ENCODE data around the gene SH3RF2.
"Not testable (repeated sequence)": the region's sequence is repeated elsewhere in the genome, so short reads cannot be mapped to it uniquely, and the experiment has no call there.

SH3RF2 gene

DNA sequence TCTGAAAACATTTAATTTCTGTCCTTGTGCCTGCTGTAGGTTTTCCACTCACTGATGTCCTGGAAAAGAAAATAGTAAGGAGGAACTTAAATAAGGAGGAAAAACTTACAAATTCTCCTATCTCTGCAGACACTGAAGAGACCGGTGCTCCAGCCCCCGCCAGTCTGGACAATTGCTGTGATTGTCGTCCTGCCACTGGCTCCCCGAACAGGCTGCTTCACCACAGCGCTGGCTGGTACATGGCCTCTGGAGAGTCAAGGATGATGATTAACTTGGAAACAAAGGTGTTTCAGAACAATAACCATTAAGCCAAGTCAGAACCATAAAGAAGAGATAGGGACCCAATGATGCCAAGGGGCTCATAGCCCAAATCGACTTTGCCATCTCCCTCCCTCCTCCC is 161.7 kb downstream of the SH3RF2 start:
- no peak for DNase-seq

DNA sequence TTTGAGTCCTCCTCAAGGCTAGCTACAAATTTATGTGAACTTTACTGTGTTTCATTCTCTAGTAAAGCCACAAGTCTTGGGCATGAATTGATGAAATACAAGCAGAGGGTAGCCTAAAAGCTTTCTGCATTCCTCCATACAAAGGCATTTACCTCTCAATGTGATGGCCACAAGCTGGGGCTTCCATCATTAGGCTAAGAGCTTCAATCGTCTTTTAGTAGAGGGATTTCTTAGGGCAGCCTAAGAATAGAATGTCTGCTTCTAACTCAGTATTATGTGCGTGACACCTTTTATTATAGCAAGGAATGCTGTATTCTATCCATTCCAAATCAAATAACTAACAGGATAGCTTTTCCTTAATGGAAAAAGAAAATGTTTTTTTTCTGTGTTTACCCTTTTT is 165.3 kb downstream of the SH3RF2 start:
- DNase-seq, result no peak

DNA sequence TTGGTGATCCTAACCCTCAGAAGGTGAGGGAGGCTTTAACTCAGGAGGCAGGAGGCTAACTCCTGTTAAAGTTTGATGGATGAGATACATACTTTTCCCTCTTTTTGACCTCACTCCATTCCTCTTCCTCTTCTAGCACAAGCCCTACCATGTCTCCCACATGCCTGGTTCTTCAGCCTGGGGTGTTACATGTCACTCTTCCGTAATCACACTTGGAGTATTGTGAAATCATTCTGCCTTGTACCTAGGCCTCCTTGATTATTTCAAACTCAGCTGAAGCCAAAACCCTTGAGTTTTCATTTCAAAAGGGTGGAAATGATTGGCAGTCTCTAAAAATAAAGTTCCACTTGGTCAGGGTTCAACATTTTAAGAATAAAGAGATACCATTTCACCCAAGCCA is 167.2 kb downstream of the SH3RF2 start:
- DNase-seq, result no peak

DNA sequence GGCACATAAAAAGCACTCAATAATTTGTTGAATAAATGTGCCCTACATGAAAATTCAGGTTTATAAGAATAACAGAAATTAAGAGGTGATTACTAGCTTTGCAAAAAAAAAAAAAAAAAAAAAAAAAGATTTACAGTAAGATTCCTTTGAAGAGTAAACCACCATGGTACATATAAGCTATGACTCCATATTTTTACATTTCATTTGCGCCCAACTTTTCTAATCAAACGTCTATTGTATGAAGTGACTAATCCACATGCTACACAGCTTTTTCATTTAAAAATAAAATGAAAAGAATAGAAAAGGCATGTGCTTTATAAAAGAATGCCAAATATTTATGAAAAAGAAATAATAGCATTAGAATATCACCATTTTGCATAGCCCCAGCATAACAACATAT is 169.1 kb downstream of the SH3RF2 start, which contains the start of gene PLAC8L1:
PLAC8L1 (minus strand) TSS at position 101 of the 400 bp plus-strand sequence. CDS start 1,266 bp downstream, outside the sequence.
- DNase-seq, result no peak

DNA sequence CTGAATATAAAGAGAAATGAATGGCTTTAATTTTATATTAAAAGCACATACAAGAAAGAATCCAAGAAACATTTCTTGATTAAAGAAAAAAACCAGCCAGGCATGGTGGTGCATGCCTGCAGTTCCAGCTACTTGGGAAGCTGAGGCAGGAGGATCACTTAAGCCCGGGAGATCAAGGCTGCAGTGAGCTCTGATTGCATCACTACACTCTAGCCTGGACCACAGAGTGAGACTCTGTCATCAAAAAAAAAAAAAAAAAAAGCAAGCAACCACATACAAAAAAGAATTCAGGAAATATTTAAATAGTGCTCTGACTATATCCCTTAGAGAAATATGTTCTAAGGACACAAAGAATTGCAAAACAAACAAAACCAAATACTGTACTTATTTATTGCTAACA is 171.5 kb downstream of the SH3RF2 start:
- no peak for DNase-seq

DNA sequence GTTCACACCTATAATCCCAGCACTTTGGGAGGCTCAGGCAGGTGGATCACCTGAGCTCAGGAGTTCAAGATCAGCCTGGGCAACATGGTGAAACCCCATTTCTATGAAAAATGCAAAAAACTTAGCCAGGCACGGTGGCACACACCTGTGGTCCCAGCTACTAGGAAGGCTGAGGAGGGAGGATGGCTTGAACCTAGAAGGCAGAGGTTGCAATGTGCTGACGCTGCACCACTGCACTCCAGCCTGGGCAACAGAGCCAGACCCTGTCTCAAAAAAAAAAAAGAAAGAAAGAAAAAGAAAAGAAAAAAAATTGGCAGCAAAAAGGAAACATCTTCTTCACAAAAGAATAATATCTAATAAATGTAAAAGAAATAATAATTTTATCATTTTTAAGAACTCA is 172.5 kb downstream of the SH3RF2 start:
- DNase-seq, result not testable (repeated sequence)

DNA sequence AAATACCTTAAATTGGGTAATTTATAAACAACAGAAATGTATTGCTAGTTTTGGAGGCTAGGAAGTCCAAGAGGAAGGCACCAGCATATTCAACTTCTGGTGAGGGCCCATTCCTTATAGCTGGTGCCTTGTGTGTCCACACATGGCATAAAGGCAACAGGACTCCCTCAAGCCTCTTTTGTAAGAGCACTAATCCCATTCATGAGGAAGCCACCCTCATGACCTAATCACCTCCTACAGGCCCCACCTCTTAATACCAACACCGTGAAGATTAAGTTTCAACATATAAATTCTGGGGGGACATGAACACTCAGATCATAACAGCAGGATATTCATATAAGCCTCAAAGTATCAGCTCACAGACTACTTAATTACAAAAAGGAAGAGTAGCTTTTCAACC is 173.0 kb downstream of the SH3RF2 start:
- no peak for DNase-seq

DNA sequence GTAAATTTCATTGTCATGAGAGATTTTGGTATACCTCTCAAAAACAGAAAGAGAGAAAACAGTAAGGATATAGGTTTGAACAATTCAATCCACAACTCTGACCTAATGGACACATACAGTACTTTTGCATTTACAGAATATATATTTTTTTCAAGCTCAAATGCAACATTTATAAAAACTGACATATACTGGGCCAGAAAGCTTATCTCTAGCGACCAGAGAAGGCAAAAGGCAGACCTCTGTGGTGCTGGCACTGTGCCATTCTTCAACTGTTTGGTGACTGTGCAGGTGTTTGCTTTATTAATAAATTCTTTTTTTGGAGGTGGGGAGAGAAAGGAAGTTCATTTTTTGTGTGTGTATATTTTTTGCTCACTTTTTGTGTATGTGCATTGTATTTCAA is 175.0 kb downstream of the SH3RF2 start:
- DNase-seq, result no peak

DNA sequence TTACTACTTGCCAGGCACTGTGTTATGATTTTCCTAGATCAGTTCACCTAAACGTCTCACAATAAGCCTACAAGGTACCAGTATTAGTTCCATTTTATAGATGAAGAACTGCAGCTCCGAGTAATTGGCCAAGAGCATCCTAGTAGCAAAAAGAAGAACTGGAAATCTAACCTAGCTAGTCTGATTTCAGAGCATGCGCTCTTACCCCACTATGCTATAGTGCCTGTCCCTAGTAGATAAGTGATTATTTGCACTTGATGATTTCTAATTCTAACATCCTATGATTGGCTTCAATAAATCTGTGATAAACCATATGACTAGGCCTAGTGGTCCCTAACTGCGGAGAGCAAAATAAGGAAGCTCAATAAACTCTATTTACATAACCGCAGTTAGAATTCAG is 176.1 kb downstream of the SH3RF2 start:
- no peak for DNase-seq
